ENCODE results near the gene MYO1D.

- TF ChIP-seq CTCF (IDR thresholded peaks at IDR 0.05) (no peak), POLR2A (IDR thresholded peaks at IDR 0.05) (no peak), EP300 (IDR thresholded peaks at IDR 0.05) (no peak), POLR2AphosphoS5 (IDR thresholded peaks at IDR 0.05) (no peak)
Measured at GRCh38 chr17:32445074-32445415, 431.9 kb downstream of the MYO1D start.

Data from suprapubic skin (tissue), 4 donors.